Neural progenitor cell (in vitro differentiated cells): ENCODE data around the gene SLC35B3.

ENCODE experiments used
- CTCF ChIP-seq: fragments of 200-600 bp; sonication (generic); IDR thresholded peaks from 2 replicates; pipeline ENCODE4 v1.5.1; 2017; ENCODE audit warnings: antibody characterized with exemption, mild to moderate bottlenecking
- EZH2 ChIP-seq: fragments of 200-600 bp; sonication (generic); IDR thresholded peaks from 2 replicates; pipeline ENCODE4 v1.6.1; 2017; ENCODE audit warnings: antibody characterized with exemption, mild to moderate bottlenecking, moderate library complexity
- EZH2phosphoT487 ChIP-seq: fragments of 200-600 bp; sonication (generic); IDR thresholded peaks from 2 replicates; pipeline ENCODE4 v1.6.1; 2017; ENCODE audit warnings: antibody characterized with exemption

GRCh38 chr6:8383584-8383983, 51.8 kb downstream of the SLC35B3 start:
- TF ChIP-seq CTCF, result no peak
- TF ChIP-seq EZH2, result no peak
- TF ChIP-seq EZH2phosphoT487, result no peak
